ENCODE data around the gene TIPIN.

Gene TIPIN

DNA sequence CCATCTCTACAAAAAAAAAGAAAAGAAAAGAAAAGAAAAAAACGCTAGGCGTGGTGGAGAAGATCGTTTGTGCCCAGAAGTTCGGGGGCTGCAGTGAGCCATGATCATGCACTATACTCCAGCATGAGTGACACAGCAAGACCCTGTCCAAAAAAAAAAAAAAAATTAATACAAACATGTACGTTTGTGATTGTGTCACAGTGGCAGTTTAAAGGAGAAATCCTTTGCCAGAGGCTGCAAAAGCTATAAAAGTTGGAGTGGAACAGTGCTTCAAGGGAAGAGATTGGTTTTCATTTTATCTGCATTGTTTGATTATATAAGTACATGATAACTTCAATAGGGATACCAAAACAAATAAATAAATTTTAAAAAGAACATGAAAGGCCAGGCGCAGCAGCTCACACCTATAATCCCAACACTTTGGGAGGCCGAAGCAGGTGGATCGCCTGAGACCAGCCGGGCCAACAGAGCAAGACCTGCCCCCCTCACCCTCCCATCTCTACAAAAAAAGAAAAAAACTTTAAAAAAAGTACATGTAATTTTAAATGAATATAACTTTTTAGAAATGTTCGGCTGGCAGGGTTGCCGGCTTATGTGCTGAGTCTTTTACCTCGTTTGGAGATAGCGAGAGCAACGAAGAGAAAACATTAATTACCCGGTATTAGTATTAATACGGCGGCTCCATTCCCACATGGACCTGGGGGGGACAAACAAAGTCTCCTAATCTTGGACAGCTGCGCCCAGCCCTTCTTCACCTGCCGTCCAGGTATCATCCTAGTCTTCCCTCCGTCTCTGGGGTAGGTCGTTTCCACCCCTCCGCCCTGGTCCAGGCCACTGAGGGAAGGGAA, 63.7 kb downstream of the TIPIN start:
- Histone ChIP-seq H3K9ac (ENCODE audit: low read length) (peak overlapping the region; percentile 89), H3K27me3 (ENCODE audit: control insufficient read depth, insufficient read depth, low read length) (no peaks in the 10 kb centered on the region), H3K4me3 (ENCODE audit: low read length) (peak overlapping the region; percentile 54), H3K4me1 (ENCODE audit: control insufficient read depth, insufficient read depth, low read length) (peaks cover 33% of the 10 kb centered on the region), H3K36me3 (ENCODE audit: control insufficient read depth, insufficient read depth, low read length) (no peaks in the 10 kb centered on the region), H3K9me3 (ENCODE audit: control insufficient read depth, low read length) (no peaks in the 10 kb centered on the region)

DNA sequence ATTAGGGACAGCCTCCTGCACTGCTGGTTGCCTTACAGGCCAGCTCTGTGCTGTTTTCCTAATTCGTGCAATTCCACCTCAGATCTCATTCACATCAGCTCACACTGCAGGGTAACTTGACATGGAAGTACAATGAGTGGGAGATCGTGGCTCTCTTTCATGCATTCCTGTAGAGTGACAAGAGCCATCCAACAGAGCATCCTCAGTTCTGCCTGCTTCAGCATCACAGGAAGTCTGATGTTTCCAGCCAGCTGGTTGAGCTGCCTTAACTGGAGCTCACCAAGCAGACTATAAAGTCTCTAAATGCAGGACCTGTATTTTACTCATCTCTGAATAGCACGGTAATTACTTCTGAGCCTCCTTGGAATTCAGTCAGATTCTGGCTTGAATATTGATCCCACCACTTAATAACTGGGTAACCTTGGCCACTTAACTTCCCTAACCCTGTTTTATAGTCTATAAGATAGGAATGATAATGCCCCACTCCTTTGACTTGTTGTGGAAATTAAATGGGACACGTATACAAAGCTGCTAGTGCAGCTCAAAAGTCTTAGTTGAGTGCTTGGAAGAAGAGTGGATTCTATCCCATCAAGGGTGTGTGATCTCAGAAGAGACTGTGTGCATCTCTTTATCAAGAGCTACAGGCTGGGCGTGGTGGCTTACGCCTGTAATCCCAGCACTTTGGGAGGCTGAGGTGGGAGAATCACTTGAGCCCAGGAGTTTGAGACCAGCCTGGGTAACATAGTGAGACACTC, 64.5 kb downstream of the TIPIN start:
- Histone ChIP-seq H3K36me3 (ENCODE audit: control insufficient read depth, insufficient read depth, low read length) (no peaks in the 10 kb centered on the region), H3K9me3 (ENCODE audit: control insufficient read depth, low read length) (no peaks in the 10 kb centered on the region), H3K4me3 (ENCODE audit: low read length) (no peak overlapping the region), H3K9ac (ENCODE audit: low read length) (no peak overlapping the region), H3K4me1 (ENCODE audit: control insufficient read depth, insufficient read depth, low read length) (peaks cover 33% of the 10 kb centered on the region), H3K27me3 (ENCODE audit: control insufficient read depth, insufficient read depth, low read length) (no peaks in the 10 kb centered on the region)

DNA sequence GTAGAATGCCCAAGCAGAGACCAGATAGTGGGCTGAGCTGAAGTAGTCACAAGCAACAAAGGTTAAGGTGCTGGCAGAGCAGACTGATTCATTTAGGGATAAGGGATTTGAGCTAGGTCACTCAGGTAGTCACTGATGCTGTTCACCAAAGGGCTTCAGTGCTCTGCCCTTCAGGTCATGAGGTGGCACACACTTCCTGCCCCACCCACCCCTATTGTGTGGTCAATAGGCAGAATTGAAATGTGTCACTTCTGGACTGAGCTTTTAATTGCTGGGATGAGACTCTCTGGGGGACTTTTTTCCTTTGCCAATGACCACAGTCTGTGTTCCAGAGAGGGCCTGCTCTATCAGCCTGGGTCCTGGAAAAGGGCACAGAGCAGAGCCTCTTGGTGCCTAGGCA, 66.0 kb downstream of the TIPIN start:
- no peak overlapping the region for H3K4me3 ChIP-seq (ENCODE audit: low read length)
- no peak overlapping the region for H3K9ac ChIP-seq (ENCODE audit: low read length)
- H3K27me3 ChIP-seq (ENCODE audit: control insufficient read depth, insufficient read depth, low read length), result no peaks in the 10 kb centered on the region
- no peaks in the 10 kb centered on the region for H3K36me3 ChIP-seq (ENCODE audit: control insufficient read depth, insufficient read depth, low read length)
- H3K9me3 ChIP-seq (ENCODE audit: control insufficient read depth, low read length), result no peaks in the 10 kb centered on the region
- peaks cover 33% of the 10 kb centered on the region for H3K4me1 ChIP-seq (ENCODE audit: control insufficient read depth, insufficient read depth, low read length)

- no peaks in the 10 kb centered on the region for H3K36me3 ChIP-seq (ENCODE audit: control insufficient read depth, insufficient read depth, low read length)
- H3K4me1 ChIP-seq (ENCODE audit: control insufficient read depth, insufficient read depth, low read length), result peaks cover 30% of the 10 kb centered on the region
- no peak overlapping the region for H3K4me3 ChIP-seq (ENCODE audit: low read length)
- H3K27me3 ChIP-seq (ENCODE audit: control insufficient read depth, insufficient read depth, low read length), result no peaks in the 10 kb centered on the region
- no peak overlapping the region for H3K9ac ChIP-seq (ENCODE audit: low read length)
- H3K9me3 ChIP-seq (ENCODE audit: control insufficient read depth, low read length), result no peaks in the 10 kb centered on the region
These were observed 66.5 kb downstream of the TIPIN start for GRCh38 chr15:66290007-66290406.

- peaks cover 19% of the 10 kb centered on the region for H3K4me1 ChIP-seq (ENCODE audit: control insufficient read depth, insufficient read depth, low read length)
- no peaks in the 10 kb centered on the region for H3K27me3 ChIP-seq (ENCODE audit: control insufficient read depth, insufficient read depth, low read length)
- no peak overlapping the region for H3K9ac ChIP-seq (ENCODE audit: low read length)
- H3K9me3 ChIP-seq (ENCODE audit: control insufficient read depth, low read length), result no peaks in the 10 kb centered on the region
- H3K4me3 ChIP-seq (ENCODE audit: low read length), result no peak overlapping the region
- H3K36me3 ChIP-seq (ENCODE audit: control insufficient read depth, insufficient read depth, low read length), result no peaks in the 10 kb centered on the region
These were observed 67.8 kb downstream of the TIPIN start for GRCh38 chr15:66288551-66289185.

DNA sequence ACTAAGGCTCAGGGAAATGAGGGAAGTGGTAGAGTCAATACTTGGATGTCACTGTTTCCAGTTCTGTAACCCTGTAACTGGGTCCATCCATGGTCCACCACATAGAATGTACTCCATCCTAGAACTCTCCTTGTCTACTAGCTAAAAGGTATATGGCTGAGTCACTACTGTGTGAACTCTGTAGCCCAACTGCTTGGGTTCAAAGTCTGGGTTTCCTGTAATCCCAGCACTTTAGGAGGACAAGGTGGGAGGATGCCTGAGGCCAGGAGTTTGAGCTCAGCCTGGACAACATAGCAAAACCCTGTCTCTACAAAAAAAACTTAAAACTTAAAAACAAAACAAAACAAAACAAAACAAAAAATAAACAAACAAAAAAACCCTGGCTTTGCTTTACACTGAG, 68.4 kb downstream of the TIPIN start:
- H3K9me3 ChIP-seq (ENCODE audit: control insufficient read depth, low read length), result no peaks in the 10 kb centered on the region
- H3K4me3 ChIP-seq (ENCODE audit: low read length), result no peak overlapping the region
- H3K27me3 ChIP-seq (ENCODE audit: control insufficient read depth, insufficient read depth, low read length), result no peaks in the 10 kb centered on the region
- peaks cover 19% of the 10 kb centered on the region for H3K4me1 ChIP-seq (ENCODE audit: control insufficient read depth, insufficient read depth, low read length)
- H3K9ac ChIP-seq (ENCODE audit: low read length), result no peak overlapping the region
- H3K36me3 ChIP-seq (ENCODE audit: control insufficient read depth, insufficient read depth, low read length), result no peaks in the 10 kb centered on the region

DNA sequence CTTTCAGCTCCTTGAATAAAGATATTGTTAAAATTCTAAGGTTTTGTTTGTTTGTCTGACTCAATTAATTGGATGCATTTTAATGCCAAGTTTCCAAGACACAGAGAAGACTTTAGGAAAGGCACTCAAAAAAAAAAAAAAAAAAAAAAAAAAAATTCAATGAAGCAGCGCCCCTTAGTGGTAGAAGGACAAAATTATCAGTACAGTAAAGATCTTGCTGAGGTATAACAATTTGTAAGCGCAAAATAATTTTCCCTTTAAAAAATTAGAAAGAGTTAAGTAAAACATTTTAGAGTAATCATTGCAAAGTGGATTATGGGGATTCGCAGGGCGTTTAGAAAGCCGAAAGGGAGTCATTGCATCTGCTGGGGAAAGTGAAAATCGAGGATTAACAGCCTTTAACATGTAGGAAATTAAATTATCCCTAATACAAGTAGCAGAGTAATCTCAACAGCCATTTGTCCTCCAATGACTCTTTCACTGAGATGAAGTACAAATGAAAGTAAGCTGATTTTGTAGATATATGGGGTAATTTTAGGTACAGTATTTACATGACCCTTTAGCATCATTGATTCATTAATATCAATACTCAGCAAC, 68.9 kb downstream of the TIPIN start:
- no peaks in the 10 kb centered on the region for H3K36me3 ChIP-seq (ENCODE audit: control insufficient read depth, insufficient read depth, low read length)
- no peak overlapping the region for H3K9ac ChIP-seq (ENCODE audit: low read length)
- H3K9me3 ChIP-seq (ENCODE audit: control insufficient read depth, low read length), result no peaks in the 10 kb centered on the region
- H3K27me3 ChIP-seq (ENCODE audit: control insufficient read depth, insufficient read depth, low read length), result no peaks in the 10 kb centered on the region
- H3K4me3 ChIP-seq (ENCODE audit: low read length), result no peak overlapping the region
- H3K4me1 ChIP-seq (ENCODE audit: control insufficient read depth, insufficient read depth, low read length), result peaks cover 14% of the 10 kb centered on the region
